SK-N-DZ (cell line): ENCODE measurements around the gene BUD31. TPM values are rescaled to one million over a fixed set of nuclear protein-coding genes. Genes with fewer than 3 reads are reported as not detected.
"Not testable (repeated sequence)": the region's sequence is repeated elsewhere in the genome, so short reads cannot be mapped to it uniquely, and the experiment has no call there.

Experiments used
- DNase-seq: peaks from one replicate; pipeline ENCODE4 v3.0.0-alpha.2; 2015; ENCODE audit warnings: low spot score
- polyA plus RNA-seq, 2 experiments: library from polyadenylated mRNA; depleted of rRNA; stranded (reverse); fragments of >200 nt; gene quantifications; 2 replicates each; pipeline ENCODE4 v1.2.3, GENCODE V29; 2014

Gene BUD31
- polyA plus RNA-seq (2014; cell fraction: cytosol; rRNA removed): 138 and 153 TPM in 2 replicates
- polyA plus RNA-seq (2014; cell fraction: nucleus; rRNA removed): 84.8 and 96.8 TPM in 2 replicates

GRCh38 chr7:99408379-99409191, at the start of gene BUD31, which contains the start of gene PDAP1:
BUD31 (plus strand) TSS chr7:99408969; CDS start chr7:99411093, 2,124 bp downstream.
PDAP1 (minus strand) TSS chr7:99408597; CDS start chr7:99408548, 49 bp downstream.
- peak; percentile 97 for DNase-seq

DNA sequence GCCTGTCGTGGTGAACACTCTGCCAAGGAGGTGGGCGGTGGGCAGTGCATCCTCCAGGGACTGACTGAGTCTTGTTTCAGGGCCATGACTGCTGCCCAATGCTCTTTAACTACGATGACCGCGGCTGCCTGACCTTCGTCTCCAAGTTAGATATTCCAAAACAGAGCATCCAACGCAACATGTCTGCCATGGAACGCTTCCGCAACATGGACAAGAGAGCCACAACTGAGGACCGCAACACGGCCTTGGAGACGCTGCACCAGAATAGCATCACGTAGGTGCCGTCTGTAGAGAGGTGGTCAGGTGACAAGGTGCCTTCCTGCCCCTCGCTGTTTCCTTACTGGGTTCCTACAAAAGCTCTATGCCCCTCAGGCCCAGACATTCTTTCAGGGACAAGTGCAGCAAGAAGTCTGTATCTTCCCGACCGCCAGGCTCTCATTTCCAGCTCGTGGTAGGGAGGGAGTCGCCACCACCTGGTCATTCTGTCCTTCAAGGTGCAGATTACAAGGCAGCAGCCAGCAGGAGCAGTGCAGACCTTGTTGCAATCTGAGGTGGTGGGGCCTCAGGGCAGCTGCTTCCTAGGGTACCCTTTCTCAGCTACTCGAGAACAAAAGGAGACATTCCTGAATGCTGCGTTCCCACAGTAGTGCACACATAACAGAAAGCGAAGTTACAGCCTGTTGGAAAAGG, 49.2 kb upstream of the BUD31 start:
- no peak for DNase-seq

DNA sequence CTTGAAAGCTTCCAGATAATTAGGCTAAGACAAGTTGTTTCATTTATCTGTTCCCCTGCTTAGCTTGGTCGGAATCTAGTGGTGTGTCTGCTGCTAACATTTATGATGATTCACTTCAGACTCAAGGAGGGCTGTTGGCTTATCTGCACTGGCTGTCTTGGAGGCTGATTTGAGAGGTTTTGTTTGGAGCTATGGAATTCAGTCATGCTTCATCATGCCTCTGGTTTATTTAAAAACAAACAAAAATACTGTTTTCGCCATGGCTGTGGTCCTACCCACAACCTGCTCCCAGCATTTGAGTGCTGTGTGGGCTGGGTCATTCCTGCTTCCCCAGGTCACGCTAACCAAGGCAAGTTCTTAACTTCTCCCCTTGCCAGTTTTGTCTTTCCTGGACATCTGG, 46.0 kb upstream of the BUD31 start:
- DNase-seq: no peak

DNA sequence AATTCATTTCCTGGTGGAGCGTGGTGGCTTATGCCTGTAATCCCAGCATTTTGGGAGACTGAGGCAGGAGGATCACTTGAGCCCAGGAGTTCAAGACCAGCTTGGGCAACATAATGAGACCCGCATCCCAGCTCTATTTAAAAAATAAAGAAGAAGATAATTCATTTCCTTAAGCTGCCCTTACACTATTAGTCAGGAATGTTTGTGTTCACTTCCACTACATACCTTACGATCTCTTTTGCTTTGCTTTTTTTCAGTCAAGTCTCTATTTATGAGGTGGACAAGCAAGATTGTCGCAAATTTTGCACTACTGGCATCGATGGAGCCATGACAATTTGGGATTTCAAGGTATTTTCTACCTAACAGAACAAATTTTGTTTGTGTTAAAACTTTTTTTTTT, 45.5 kb upstream of the BUD31 start:
- DNase-seq: no peak

GRCh38 chr7:99365318-99366141, 43.2 kb upstream of the BUD31 start:
- peak; percentile 28 for DNase-seq

DNA sequence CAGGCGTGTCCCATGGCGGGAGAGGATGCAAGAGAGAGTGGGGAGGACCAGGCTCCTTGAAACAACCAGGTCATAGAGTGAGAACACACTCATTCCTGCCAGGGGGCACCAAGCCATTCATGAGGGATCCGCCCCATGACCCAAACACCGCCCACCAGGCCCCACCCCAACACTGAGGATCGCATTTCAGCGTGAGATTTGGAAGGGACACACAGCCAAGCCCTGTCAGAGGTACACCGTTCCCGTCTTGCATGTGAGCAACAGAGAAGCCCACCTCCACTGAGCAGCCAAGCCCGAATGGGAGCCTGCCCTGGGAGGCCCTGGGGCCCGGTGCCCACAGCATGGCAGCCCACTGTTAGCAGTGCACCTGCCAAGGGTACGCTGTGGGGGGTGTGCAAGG, 42.1 kb upstream of the BUD31 start:
- no peak for DNase-seq

DNA sequence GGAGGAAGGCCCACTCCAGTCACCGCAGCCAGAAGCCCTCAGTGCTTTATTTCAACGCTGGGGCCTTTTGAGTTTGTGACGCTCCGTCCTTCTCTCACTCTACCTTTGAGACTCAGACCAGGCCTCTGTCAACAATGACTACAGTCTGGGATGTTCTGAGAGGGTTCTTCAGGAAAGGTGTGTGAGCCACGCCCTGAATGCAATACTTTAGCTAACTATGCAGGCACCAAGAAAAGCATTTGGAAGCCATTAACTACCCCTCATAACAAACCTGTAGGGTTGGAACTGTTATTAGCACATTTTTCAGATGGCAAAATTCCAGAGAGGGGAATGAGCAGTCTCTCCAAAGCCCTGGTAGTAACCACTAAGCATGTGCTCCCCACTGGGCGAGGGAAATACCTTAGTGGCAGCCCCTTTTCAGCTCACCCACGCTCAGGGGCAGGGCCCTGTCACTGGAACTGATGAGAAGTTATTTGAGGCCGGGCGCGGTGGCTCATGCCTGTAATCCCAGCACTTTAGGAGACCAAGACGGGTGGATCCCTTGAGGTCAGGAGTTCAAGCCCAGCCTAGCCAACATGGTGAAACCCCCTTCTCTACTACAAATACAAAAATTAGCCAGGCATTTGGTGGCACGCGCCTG, 39.9 kb upstream of the BUD31 start:
- no peak for DNase-seq

DNA sequence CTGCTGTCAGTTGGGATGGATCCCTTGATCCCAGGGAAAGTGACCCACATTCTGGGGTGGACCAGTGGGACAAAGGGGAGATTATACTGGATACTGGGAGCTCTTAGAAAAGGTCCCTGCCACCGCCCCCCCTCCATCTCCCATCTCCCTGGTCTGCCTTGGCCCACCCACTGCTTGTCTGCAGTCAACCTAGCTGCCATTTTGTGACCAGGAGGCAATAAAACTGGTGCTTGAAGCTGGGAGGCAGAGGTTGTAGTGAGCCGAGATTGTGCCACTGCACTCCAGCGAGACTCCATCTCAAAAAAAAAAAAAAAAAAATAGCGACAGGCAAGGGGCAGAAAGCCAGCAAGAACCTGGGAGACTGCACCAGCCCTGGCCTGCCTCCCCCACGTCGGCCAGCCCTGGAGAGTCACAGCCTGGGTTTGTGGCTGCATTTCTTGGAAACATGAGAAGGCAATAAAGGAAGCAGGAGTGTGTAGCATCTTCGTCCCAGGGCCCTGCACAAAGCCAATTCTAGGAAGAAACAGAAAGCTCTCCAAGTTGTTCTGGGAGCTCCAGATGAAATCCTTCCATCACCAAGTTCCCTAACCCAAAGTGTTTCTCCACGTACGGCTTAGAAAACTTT, 38.9 kb upstream of the BUD31 start:
- no peak for DNase-seq

- no peak for DNase-seq
Observed at GRCh38 chr7:99371376-99371920, 37.3 kb upstream of the BUD31 start.

DNA sequence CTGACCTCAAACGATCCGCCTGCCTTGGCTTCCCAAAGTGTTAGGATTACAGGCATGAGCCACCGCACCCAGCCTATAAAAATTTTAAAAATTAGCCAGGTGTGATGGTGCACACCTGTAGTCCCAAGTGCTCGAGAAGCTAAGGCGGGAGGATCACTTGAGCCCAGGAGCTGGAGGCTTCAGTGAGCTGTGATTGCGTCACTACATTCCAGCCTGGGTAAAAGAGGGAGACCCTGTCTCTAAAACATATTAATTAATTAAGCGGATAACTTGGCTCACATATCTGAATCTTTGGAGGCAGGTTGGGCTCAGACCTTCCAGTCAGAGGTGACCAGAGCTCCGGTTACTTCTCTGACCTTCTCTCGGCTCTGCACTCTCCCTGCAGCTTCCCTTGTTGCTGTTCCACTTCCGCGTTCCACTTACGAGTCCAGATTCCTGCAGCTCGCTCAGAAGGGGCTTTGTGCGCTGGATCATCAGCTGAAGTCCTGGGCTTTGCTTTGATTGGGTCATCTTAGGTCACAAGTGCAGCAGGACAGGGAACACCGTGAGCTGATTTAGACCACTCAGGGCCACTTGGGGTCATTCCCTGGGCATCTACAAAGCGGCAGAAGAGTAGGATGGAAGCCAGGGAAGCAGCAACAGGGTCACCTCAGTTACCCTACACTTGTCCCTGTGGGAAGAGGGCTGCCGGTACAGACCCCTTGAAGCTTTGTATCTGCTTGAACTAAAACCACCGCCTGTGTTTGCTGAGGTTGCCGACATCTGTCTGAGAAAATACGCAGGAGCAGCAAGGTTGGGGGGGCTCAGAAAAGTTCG, 36.3 kb upstream of the BUD31 start:
- no peak for DNase-seq

- no peak for DNase-seq
Observed at GRCh38 chr7:99373091-99374066, 35.4 kb upstream of the BUD31 start.

- DNase-seq: peak; percentile 63
Observed at GRCh38 chr7:99374111-99375064, 34.4 kb upstream of the BUD31 start, which contains the start of gene ARPC1B. ARPC1B (plus strand) TSS chr7:99374730; CDS start chr7:99385715, 10,985 bp downstream.

GRCh38 chr7:99375070-99375807, 33.5 kb upstream of the BUD31 start:
- peak; percentile 44 for DNase-seq

DNA sequence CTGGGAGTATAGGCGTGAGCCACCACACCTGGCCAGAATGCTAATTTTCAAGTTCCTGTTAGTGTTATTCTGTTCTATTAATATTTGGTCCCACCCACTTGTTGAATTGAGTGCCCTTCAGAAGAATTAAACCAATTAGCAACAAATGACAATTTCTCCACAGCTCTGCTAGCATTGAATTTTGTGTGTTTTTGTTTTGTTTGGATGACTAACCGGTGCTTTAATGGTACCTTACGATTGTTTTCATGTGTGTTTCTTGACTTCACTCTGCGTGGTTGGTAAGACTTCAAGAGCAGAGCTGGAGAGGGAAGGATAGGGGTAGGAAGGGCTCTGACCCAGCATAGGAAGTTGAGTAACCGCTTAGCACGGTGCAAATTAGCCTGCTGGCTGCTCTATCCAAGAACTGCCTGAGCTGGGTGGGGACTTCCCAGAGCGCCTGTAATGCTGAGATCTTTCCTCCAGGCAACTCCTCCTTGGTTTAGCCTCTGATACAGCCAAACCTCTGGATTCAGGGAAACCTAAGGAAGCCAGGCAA, 29.7 kb upstream of the BUD31 start:
- no peak for DNase-seq

DNA sequence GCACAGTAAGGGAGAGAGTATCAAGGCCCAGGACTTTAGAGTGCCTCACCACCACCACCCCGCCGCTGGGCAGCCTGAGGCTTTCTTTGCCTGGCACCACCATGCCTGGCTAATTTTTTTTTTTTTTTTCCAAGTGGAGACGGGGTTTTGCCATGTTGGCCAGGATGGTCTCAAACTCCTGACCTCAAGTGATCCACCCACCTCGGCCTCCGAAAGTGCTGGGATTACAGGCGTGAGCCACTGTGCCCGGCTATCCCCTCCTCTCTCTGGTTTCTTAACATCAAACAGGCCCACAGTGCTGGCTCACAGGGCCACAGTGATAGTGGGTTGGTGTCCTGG, 29.1 kb upstream of the BUD31 start:
- not testable (repeated sequence) for DNase-seq
